HCT116 (cell line): ENCODE results near the gene BTBD9. TPM values are rescaled to one million over a fixed set of nuclear protein-coding genes. Genes with fewer than 3 reads are reported as not detected.

ENCODE experiments used
- ATAC-seq: fragments of 200-7000 bp; cut with Tn5 transposase; 2 replicates; pipeline ENCODE4 v1.9.1; 2020; ENCODE audit warnings: mild to moderate bottlenecking, moderate library complexity
- BruUV-seq: library from RNA; stranded (reverse); fragments of 400-500 nt; replicated peaks from 2 replicates; lab custom pipeline; 2021; lab: Mats Ljungman, UMichigan
- CTCF ChIA-PET: fragments of 300-600 bp; sonication (Branson Sonifier 250); formaldehyde crosslinking; loops from one replicate; lab custom pipeline; 2021; ENCODE audit warnings: antibody characterized with exemption; lab: Charles Lee
- POLR2A ChIA-PET: fragments of 300-600, 350-600 bp; sonication (Branson Sonifier 250); formaldehyde crosslinking; loops from one replicate; lab custom pipeline; 2021; ENCODE audit warnings: antibody characterized with exemption; lab: Charles Lee
- RAD21 ChIA-PET, 2 experiments: fragments of 300-600 bp; sonication (Branson Sonifier 250); formaldehyde crosslinking; loops; one replicate each; lab custom pipeline; 2023; ENCODE audit warnings: low total read pairs in 2 of 2; ENCODE audit not compliant: uncharacterized antibody in 2 of 2, unreplicated experiment in 2 of 2, low non-redundant PET in 1 of 2; lab: Charles Lee
- DNase-seq: peaks from one replicate; pipeline ENCODE4 v3.0.0-alpha.2; 2010; ENCODE audit warnings: low read depth, low spot score
- H2AFZ ChIP-seq: fragments of 200-600 bp; shearing (Covaris generic), sonication (generic); 2 replicates; pipeline ENCODE4 v1.6.1; 2017; ENCODE audit warnings: low read depth, mixed run types, mixed read lengths, antibody characterized with exemption, low read length; ENCODE audit not compliant: poor library complexity, severe bottlenecking
- H3K27ac ChIP-seq: 2 replicates; pipeline ENCODE4 v1.5.1; 2012; ENCODE audit warnings: low read depth, low read length
- H3K27me3 ChIP-seq: fragments of 200-600 bp; sonication (generic); 2 replicates; pipeline ENCODE4 v1.6.1; 2016; ENCODE audit warnings: mixed run types, low read length, mixed read lengths; ENCODE audit not compliant: insufficient read depth
- H3K36me3 ChIP-seq, 2 experiments: fragments of 200-500 bp in 1 of 2; fragments of 200-600 bp in 1 of 2; sonication (Bioruptor generic) in 1 of 2; sonication (generic) in 1 of 2; 2 replicates each; pipeline versions ENCODE4 v1.5.1 to v1.6.1; 2014 to 2016; ENCODE audit warnings: low read length in 2 of 2, inconsistent platforms in 1 of 2, mixed read lengths in 1 of 2, mixed run types in 1 of 2; ENCODE audit not compliant: insufficient read depth in 2 of 2, control insufficient read depth in 1 of 2
- H3K4me1 ChIP-seq, 2 experiments: fragments of 200-600 bp in 1 of 2; sonication (generic) in 1 of 2; 2 replicates each; pipeline versions ENCODE4 v1.5.1 to v1.6.1; 2012 to 2017; ENCODE audit warnings: low read length in 2 of 2, inconsistent platforms in 1 of 2, mild to moderate bottlenecking in 1 of 2, mixed read lengths in 1 of 2, mixed run types in 1 of 2, moderate library complexity in 1 of 2; ENCODE audit not compliant: insufficient read depth in 2 of 2, control insufficient read depth in 1 of 2
- H3K4me2 ChIP-seq: fragments of 200-600 bp; sonication (generic); 2 replicates; pipeline ENCODE4 v1.6.1; 2017; ENCODE audit warnings: mixed run types, low read length, mixed read lengths
- H3K4me3 ChIP-seq, 2 experiments: fragments of 200-600 bp in 1 of 2; sonication (generic) in 1 of 2; replicated peaks in 1 of 2; 2 replicates each; pipeline ENCODE4 v1.5.1; 2011 to 2016; ENCODE audit warnings: low read length in 2 of 2, control low read depth in 1 of 2, low read depth in 1 of 2, mild to moderate bottlenecking in 1 of 2, mixed read lengths in 1 of 2, mixed run types in 1 of 2
- H3K79me2 ChIP-seq: fragments of 200-600 bp; sonication (generic); 2 replicates; pipeline ENCODE4 v1.6.1; 2017; ENCODE audit warnings: mild to moderate bottlenecking, mixed run types, low read length, moderate library complexity, mixed read lengths; ENCODE audit not compliant: insufficient read depth
- H3K9ac ChIP-seq: fragments of 200-600 bp; sonication (generic); 2 replicates; pipeline ENCODE4 v1.6.1; 2016; ENCODE audit warnings: low read length, mixed read lengths
- H3K9me2 ChIP-seq: fragments of 200-600 bp; sonication (generic), shearing (Covaris generic); 2 replicates; pipeline ENCODE4 v1.6.1; 2017; ENCODE audit warnings: mixed run types, mild to moderate bottlenecking, moderate library complexity; ENCODE audit not compliant: insufficient read depth
- H3K9me3 ChIP-seq, 2 experiments: fragments of 200-500 bp in 1 of 2; fragments of 200-600 bp in 1 of 2; sonication (Bioruptor generic) in 1 of 2; sonication (generic) in 1 of 2; 2 replicates each; pipeline ENCODE4 v1.6.1; 2014 to 2017; ENCODE audit warnings: low read length in 2 of 2, mixed read lengths in 2 of 2, inconsistent platforms in 1 of 2, low read depth in 1 of 2, mild to moderate bottlenecking in 1 of 2, mixed run types in 1 of 2, moderate library complexity in 1 of 2; ENCODE audit not compliant: control insufficient read depth in 1 of 2, insufficient read depth in 1 of 2
- H4K20me1 ChIP-seq: fragments of 200-600 bp; sonication (generic), shearing (Covaris generic); 2 replicates; pipeline ENCODE4 v1.6.1; 2017; ENCODE audit warnings: mixed run types, mild to moderate bottlenecking, moderate library complexity; ENCODE audit not compliant: insufficient read depth
- CEBPB ChIP-seq: IDR thresholded peaks from 2 replicates; pipeline ENCODE4 v1.6.1; 2012; ENCODE audit warnings: low read depth
- EGR1 ChIP-seq: IDR thresholded peaks from 2 replicates; pipeline ENCODE4 v1.6.1; 2012; ENCODE audit warnings: low read depth
- EZH2phosphoT487 ChIP-seq: fragments of 200-600 bp; IDR thresholded peaks from 2 replicates; pipeline ENCODE4 v1.6.1; 2018; ENCODE audit warnings: antibody characterized with exemption, borderline replicate concordance
- JUND ChIP-seq: IDR thresholded peaks from 2 replicates; pipeline ENCODE4 v1.6.1; 2012
- SIN3A ChIP-seq: IDR thresholded peaks from 2 replicates; pipeline ENCODE4 v1.6.1; 2012; ENCODE audit warnings: low read depth
- SP1 ChIP-seq: IDR thresholded peaks from 2 replicates; pipeline ENCODE4 v1.6.1; 2012; ENCODE audit warnings: low read depth
- SRF ChIP-seq: IDR thresholded peaks from 2 replicates; pipeline ENCODE4 v1.6.1; 2012; ENCODE audit warnings: low read depth
- intact Hi-C: fragments of 100-400 bp; cut with micrococcal nuclease; formaldehyde crosslinking; loops from 2 replicates; pipeline ENCODE4 v1.10.0; 2022
- total RNA-seq: library from RNA; stranded (reverse); gene quantifications from one replicate; pipeline ENCODE4 v1.2.1, GENCODE V29; 2021; ENCODE audit not compliant: unreplicated experiment
- TF ChIP-seq, protein P1 (sequence below), 3 experiments: fragments of 200-600 bp in 1 of 3; sonication (generic) in 1 of 3; IDR thresholded peaks in 2 of 3; conservative IDR thresholded peaks in 1 of 3; 2 replicates each; pipeline ENCODE4 v1.5.1; 2012 to 2017; ENCODE audit warnings: low read depth in 2 of 3, low read length in 2 of 3, antibody characterized with exemption in 1 of 3, borderline replicate concordance in 1 of 3, control low read depth in 1 of 3, mild to moderate bottlenecking in 1 of 3, mixed read lengths in 1 of 3, mixed run types in 1 of 3, moderate library complexity in 1 of 3; ENCODE audit not compliant: insufficient read depth in 1 of 3
- TF ChIP-seq, protein P2 (sequence below): IDR thresholded peaks from 2 replicates; pipeline ENCODE4 v1.6.1; 2012; ENCODE audit warnings: low read depth

Gene BTBD9
- total RNA-seq, 1 experiment from 2014 or later, result 10.9 TPM

DNA sequence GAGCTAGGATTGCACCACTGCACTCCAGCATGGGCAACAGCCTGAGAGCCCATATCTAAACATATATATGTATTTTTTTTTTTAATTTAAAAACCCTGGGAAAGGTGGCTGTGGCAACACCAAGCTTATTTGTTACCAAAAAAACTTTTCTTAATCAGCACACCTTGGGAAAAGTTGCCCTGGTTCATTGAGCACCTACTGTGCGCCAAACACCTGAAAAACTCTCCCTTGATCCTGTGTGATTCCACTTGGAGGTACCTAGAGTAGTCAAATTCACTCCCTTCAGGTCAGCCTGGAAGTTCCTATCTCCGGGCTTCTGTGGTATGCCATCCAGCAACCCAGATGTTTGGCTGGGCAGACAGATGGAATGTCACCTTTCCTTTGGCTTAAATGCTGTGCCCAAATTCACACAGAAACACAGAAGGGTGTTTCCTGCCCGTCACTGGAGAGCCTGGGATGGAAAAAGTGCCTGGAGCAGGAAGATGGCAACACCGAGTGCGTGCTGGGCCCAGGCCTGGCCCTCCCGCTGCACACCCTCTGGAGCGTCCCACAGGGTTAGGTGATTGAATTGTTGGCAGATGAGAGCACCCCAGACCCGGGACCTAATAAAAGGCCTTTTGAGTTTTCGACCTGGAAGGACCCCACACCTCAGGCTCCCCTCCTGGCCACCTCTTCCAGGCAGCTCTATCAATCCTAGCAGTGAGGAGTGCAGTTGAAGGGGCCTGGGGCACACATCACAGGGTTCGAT is 482.7 kb downstream of the BTBD9 start:
- Histone ChIP-seq H3K9ac (no peak overlapping the region), H3K9me2 (no peaks in the 10 kb centered on the region), H3K4me1 (no peaks in the 10 kb centered on the region), H3K79me2 (no peaks in the 10 kb centered on the region), H3K27ac (no peak overlapping the region), H3K27me3 (no peaks in the 10 kb centered on the region), H2AFZ (no peak overlapping the region), H3K9me3 (no peaks in the 10 kb centered on the region), H3K36me3 (no peaks in the 10 kb centered on the region), H3K4me3 (no peak overlapping the region), H3K4me2 (no peak overlapping the region), H4K20me1 (no peaks in the 10 kb centered on the region)
- DNase-seq, result no peak
- CTCF ChIA-PET, result no interaction called here
- POLR2A ChIA-PET, result no interaction called here
- intact Hi-C loops, result no loop called here
- no peak for TF ChIP-seq EGR1
- TF ChIP-seq JUND, result no peak
- no peak for TF ChIP-seq SRF
- no peak for TF ChIP-seq CEBPB
- TF ChIP-seq, protein P1, sequence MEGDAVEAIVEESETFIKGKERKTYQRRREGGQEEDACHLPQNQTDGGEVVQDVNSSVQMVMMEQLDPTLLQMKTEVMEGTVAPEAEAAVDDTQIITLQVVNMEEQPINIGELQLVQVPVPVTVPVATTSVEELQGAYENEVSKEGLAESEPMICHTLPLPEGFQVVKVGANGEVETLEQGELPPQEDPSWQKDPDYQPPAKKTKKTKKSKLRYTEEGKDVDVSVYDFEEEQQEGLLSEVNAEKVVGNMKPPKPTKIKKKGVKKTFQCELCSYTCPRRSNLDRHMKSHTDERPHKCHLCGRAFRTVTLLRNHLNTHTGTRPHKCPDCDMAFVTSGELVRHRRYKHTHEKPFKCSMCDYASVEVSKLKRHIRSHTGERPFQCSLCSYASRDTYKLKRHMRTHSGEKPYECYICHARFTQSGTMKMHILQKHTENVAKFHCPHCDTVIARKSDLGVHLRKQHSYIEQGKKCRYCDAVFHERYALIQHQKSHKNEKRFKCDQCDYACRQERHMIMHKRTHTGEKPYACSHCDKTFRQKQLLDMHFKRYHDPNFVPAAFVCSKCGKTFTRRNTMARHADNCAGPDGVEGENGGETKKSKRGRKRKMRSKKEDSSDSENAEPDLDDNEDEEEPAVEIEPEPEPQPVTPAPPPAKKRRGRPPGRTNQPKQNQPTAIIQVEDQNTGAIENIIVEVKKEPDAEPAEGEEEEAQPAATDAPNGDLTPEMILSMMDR (IDR thresholded peaks at IDR 0.05 in 2 of 3, conservative IDR thresholded peaks at IDR 0.05 in 1 of 3; ENCODE audit: borderline replicate concordance in 1 of 3, insufficient read depth in 1 of 3, low read depth in 2 of 3, low read length in 2 of 3), result no peak
- TF ChIP-seq SIN3A, result no peak
- TF ChIP-seq EZH2phosphoT487, result no peak
- no peak for TF ChIP-seq SP1
- TF ChIP-seq, protein P2, sequence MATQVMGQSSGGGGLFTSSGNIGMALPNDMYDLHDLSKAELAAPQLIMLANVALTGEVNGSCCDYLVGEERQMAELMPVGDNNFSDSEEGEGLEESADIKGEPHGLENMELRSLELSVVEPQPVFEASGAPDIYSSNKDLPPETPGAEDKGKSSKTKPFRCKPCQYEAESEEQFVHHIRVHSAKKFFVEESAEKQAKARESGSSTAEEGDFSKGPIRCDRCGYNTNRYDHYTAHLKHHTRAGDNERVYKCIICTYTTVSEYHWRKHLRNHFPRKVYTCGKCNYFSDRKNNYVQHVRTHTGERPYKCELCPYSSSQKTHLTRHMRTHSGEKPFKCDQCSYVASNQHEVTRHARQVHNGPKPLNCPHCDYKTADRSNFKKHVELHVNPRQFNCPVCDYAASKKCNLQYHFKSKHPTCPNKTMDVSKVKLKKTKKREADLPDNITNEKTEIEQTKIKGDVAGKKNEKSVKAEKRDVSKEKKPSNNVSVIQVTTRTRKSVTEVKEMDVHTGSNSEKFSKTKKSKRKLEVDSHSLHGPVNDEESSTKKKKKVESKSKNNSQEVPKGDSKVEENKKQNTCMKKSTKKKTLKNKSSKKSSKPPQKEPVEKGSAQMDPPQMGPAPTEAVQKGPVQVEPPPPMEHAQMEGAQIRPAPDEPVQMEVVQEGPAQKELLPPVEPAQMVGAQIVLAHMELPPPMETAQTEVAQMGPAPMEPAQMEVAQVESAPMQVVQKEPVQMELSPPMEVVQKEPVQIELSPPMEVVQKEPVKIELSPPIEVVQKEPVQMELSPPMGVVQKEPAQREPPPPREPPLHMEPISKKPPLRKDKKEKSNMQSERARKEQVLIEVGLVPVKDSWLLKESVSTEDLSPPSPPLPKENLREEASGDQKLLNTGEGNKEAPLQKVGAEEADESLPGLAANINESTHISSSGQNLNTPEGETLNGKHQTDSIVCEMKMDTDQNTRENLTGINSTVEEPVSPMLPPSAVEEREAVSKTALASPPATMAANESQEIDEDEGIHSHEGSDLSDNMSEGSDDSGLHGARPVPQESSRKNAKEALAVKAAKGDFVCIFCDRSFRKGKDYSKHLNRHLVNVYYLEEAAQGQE, result no peak
- RAD21 ChIA-PET, result no interaction called here
- no peak for ATAC-seq
- no TSS peak for BruUV-seq
